Measurements from ENCODE around the gene CHAT. TPM values are rescaled to one million over a fixed set of nuclear protein-coding genes. Genes with fewer than 3 reads are reported as not detected.
A peak's percentile ranks its signal among the peaks of the same experiment; 100 is the strongest.

Gene CHAT
- total RNA-seq, 1 donor from 2014 or later = 0.34 TPM

DNA sequence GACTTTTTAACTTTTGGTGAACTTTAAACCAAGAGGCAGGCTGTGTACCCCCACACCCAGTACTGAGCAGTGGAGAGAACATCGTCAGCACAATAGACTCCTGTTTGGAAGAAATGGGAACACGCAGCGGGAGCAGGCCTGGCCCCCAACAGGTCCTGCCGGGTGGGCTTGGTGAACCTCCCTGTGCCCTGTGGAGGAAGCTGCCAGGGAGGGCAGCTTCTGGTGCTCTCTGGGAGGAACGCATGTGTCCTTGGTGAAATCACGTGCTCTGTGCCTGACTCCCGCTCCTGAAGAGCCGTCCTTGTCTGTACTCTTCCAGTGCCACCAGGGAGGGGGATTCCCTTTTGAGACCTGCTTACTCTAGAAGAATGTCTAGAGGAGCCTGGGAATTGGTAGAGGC lies 31.6 kb downstream of the CHAT start:
- no peak for DNase-seq (ENCODE audit: extremely low spot score, unreplicated experiment)
- no peak overlapping the region for H3K27ac Mint-ChIP-seq
- H3K4me3 Mint-ChIP-seq = no peak overlapping the region
- H3K9me3 Mint-ChIP-seq = no peaks in the 10 kb centered on the region
- no peaks in the 10 kb centered on the region for H3K36me3 Mint-ChIP-seq
- H3K27me3 Mint-ChIP-seq = peaks cover 49% of the 10 kb centered on the region
- TF ChIP-seq, protein P1, sequence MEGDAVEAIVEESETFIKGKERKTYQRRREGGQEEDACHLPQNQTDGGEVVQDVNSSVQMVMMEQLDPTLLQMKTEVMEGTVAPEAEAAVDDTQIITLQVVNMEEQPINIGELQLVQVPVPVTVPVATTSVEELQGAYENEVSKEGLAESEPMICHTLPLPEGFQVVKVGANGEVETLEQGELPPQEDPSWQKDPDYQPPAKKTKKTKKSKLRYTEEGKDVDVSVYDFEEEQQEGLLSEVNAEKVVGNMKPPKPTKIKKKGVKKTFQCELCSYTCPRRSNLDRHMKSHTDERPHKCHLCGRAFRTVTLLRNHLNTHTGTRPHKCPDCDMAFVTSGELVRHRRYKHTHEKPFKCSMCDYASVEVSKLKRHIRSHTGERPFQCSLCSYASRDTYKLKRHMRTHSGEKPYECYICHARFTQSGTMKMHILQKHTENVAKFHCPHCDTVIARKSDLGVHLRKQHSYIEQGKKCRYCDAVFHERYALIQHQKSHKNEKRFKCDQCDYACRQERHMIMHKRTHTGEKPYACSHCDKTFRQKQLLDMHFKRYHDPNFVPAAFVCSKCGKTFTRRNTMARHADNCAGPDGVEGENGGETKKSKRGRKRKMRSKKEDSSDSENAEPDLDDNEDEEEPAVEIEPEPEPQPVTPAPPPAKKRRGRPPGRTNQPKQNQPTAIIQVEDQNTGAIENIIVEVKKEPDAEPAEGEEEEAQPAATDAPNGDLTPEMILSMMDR (conservative IDR thresholded peaks at IDR 0.05) = no peak
- no peaks in the 10 kb centered on the region for H3K4me1 Mint-ChIP-seq (ENCODE audit: unreplicated experiment)

GRCh38 chr10:49645871-49646870 lies 32.3 kb downstream of the CHAT start:
- Mint-ChIP-seq H3K36me3 (no peaks in the 10 kb centered on the region), H3K27ac (no peak overlapping the region), H3K27me3 (peaks cover 44% of the 10 kb centered on the region), H3K4me3 (no peak overlapping the region), H3K4me1 (ENCODE audit: unreplicated experiment) (no peaks in the 10 kb centered on the region), H3K9me3 (no peaks in the 10 kb centered on the region)
- TF ChIP-seq, protein P1 (conservative IDR thresholded peaks at IDR 0.05) = no peak
- no peak for DNase-seq (ENCODE audit: extremely low spot score, unreplicated experiment)

DNA sequence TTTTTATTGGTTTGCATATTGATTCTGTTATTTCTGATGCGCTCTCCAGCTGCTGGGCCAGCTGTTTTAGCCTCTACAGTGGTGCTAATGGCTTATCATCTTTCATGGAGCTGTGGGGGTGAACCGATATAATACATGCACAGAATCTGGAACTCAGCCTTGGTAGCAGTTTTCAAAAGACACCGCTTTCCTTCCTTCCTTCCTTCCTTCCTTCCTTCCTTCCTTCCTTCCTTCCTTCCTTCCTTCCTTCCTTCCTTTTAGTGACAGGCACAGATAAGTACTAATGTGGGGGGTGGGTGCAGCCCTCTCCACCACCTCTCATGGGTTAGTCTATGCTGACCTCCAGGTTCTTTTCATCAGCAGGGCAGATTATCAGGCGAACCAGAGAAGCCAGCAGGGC lies 33.7 kb downstream of the CHAT start:
- H3K27me3 Mint-ChIP-seq = peaks cover 42% of the 10 kb centered on the region
- DNase-seq (ENCODE audit: extremely low spot score, unreplicated experiment) = no peak
- H3K4me1 Mint-ChIP-seq (ENCODE audit: unreplicated experiment) = no peaks in the 10 kb centered on the region
- no peaks in the 10 kb centered on the region for H3K9me3 Mint-ChIP-seq
- no peaks in the 10 kb centered on the region for H3K36me3 Mint-ChIP-seq
- TF ChIP-seq, protein P1 (conservative IDR thresholded peaks at IDR 0.05) = no peak
- no peak overlapping the region for H3K4me3 Mint-ChIP-seq
- H3K27ac Mint-ChIP-seq = no peak overlapping the region

- H3K27ac Mint-ChIP-seq = no peak overlapping the region
- peak; percentile 50 for DNase-seq (ENCODE audit: extremely low spot score, unreplicated experiment)
- H3K36me3 Mint-ChIP-seq = no peaks in the 10 kb centered on the region
- TF ChIP-seq, protein P1 (conservative IDR thresholded peaks at IDR 0.05) = no peak
- H3K4me3 Mint-ChIP-seq = no peak overlapping the region
- H3K27me3 Mint-ChIP-seq = peaks cover 48% of the 10 kb centered on the region
- no peaks in the 10 kb centered on the region for H3K4me1 Mint-ChIP-seq (ENCODE audit: unreplicated experiment)
- H3K9me3 Mint-ChIP-seq = no peaks in the 10 kb centered on the region
Observed at GRCh38 chr10:49647985-49648795, 34.4 kb downstream of the CHAT start.

- Mint-ChIP-seq H3K4me3 (no peak overlapping the region), H3K27me3 (peaks cover 44% of the 10 kb centered on the region)
- TF ChIP-seq, protein P1 (conservative IDR thresholded peaks at IDR 0.05) = no peak
Observed at GRCh38 chr10:49649294-49649693, 35.5 kb downstream of the CHAT start.

More at GRCh38 chr10:49649294-49649693, 35.5 kb downstream of the CHAT start:
- H3K9me3 Mint-ChIP-seq = no peaks in the 10 kb centered on the region
- H3K36me3 Mint-ChIP-seq = no peaks in the 10 kb centered on the region
- H3K4me1 Mint-ChIP-seq (ENCODE audit: unreplicated experiment) = no peaks in the 10 kb centered on the region
- DNase-seq (ENCODE audit: extremely low spot score, unreplicated experiment) = peak; percentile 45
- H3K27ac Mint-ChIP-seq = no peak overlapping the region
